Measurements from ENCODE around the gene CIITA.
A peak's percentile ranks its signal among the peaks of the same experiment; 100 is the strongest.
"Not testable (repeated sequence)": the region's sequence is repeated elsewhere in the genome, so short reads cannot be mapped to it uniquely, and the experiment has no call there.

Gene CIITA

DNA sequence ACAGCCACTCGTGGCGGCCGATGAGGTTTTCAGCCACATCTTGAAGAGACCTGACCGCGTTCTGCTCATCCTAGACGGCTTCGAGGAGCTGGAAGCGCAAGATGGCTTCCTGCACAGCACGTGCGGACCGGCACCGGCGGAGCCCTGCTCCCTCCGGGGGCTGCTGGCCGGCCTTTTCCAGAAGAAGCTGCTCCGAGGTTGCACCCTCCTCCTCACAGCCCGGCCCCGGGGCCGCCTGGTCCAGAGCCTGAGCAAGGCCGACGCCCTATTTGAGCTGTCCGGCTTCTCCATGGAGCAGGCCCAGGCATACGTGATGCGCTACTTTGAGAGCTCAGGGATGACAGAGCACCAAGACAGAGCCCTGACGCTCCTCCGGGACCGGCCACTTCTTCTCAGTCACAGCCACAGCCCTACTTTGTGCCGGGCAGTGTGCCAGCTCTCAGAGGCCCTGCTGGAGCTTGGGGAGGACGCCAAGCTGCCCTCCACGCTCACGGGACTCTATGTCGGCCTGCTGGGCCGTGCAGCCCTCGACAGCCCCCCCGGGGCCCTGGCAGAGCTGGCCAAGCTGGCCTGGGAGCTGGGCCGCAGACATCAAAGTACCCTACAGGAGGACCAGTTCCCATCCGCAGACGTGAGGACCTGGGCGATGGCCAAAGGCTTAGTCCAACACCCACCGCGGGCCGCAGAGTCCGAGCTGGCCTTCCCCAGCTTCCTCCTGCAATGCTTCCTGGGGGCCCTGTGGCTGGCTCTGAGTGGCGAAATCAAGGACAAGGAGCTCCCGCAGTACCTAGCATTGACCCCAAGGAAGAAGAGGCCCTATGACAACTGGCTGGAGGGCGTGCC lies 30.1 kb downstream of the CIITA start:
- no peak for DNase-seq (ENCODE audit: low read depth)

DNA sequence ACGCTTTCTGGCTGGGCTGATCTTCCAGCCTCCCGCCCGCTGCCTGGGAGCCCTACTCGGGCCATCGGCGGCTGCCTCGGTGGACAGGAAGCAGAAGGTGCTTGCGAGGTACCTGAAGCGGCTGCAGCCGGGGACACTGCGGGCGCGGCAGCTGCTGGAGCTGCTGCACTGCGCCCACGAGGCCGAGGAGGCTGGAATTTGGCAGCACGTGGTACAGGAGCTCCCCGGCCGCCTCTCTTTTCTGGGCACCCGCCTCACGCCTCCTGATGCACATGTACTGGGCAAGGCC lies 30.7 kb downstream of the CIITA start:
- no peak overlapping the region for H3K4me3 ChIP-seq (ENCODE audit: low read depth, low read length)
- DNase-seq (ENCODE audit: low read depth) = no peak

More for the DNA sequence above, 30.1 kb downstream of the CIITA start:
- no peak overlapping the region for H3K4me3 ChIP-seq (ENCODE audit: low read depth, low read length)

DNA sequence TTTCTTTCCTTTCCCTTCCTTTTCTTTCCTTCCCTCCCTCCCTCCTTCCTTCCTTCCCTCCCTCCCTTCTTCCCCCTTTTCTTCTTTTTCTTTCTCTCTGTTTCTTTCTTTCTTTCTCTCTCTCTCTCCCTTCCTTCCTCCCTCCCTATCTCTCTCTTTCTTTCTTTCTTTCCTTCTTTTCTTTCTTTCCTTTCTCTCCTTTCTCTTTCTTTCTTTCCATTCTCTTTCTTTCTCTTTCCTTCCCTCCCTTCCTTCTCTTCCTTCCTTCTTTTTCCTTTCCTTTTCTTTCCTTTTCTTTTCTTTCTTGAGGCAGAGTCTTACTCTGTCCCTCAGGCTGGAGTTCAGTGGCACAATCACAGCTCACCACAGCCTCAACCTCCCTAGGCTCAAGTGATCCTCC lies 34.3 kb downstream of the CIITA start:
- H3K4me3 ChIP-seq (ENCODE audit: low read depth, low read length) = no peak overlapping the region
- DNase-seq (ENCODE audit: low read depth) = no peak

DNA sequence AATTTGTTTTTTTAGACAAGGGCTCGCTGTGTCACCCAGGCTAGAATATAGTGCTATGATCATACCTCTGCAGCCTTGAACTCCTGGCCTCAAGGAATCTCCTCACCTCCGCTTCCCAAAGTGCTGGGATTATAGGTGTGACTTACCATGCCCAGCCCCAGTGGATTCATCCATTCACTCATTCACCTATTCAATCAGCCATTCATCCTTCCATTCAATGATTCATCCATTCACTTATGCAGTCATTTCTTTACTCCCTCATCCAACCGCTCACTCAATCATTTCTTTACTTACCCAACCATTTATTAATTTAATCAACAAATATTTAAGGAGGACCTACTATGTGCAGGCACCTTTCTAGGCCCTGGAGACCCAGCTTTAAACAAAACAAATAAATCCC lies 39.5 kb downstream of the CIITA start:
- DNase-seq (ENCODE audit: low read depth) = no peak
- H3K4me3 ChIP-seq (ENCODE audit: low read depth, low read length) = no peak overlapping the region

DNA sequence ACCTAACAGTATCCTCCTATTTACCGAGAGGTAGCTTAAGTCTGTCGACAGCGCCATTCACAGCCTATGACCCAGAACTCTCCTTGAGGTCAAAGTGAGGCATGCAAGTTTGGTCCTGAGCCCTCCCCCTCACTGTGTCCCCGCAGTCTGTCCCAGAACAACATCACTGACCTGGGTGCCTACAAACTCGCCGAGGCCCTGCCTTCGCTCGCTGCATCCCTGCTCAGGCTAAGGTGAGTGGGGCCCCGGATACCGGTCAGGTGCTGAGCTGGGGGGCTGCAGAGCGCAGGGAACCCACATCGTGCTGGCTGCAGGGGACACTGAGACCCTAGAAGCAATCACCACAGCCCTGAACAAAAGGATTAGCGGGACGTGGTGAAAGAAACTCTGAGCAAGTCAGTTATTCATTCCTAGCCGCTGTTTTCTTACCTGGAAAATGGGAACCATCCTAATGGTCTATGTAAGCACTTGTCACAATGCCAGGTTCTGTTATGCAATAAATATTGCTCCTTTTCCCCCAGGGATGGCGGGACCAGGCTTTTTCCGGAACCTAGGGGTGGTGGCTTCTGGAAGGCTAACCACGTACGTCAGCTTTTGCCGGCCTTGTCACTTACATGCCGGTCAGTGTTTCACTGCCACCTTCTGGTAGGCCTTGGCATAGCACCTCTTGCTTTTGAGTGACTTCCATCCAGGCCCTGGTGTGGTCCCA lies 41.4 kb downstream of the CIITA start:
- DNase-seq (ENCODE audit: low read depth) = peak; percentile 87
- no peak overlapping the region for H3K4me3 ChIP-seq (ENCODE audit: low read depth, low read length)

DNA sequence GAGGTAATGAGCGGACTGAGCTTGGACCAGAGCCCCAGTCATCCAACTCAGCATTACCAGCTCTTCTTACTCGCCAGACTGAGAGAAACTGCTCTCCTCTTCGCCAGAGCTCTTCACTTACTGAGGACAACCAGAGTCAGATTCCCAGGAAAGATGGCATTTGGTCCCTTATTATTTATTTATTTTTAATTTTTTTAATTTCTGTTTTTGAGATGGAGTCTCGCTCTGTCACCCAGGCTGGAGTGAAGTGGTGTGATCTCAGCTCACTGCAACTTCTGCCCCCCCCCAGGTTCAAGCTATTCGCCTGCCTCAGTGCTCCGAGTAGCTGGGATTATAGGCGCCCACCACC lies 42.0 kb downstream of the CIITA start:
- DNase-seq (ENCODE audit: low read depth) = no peak
- no peak overlapping the region for H3K4me3 ChIP-seq (ENCODE audit: low read depth, low read length)

DNA sequence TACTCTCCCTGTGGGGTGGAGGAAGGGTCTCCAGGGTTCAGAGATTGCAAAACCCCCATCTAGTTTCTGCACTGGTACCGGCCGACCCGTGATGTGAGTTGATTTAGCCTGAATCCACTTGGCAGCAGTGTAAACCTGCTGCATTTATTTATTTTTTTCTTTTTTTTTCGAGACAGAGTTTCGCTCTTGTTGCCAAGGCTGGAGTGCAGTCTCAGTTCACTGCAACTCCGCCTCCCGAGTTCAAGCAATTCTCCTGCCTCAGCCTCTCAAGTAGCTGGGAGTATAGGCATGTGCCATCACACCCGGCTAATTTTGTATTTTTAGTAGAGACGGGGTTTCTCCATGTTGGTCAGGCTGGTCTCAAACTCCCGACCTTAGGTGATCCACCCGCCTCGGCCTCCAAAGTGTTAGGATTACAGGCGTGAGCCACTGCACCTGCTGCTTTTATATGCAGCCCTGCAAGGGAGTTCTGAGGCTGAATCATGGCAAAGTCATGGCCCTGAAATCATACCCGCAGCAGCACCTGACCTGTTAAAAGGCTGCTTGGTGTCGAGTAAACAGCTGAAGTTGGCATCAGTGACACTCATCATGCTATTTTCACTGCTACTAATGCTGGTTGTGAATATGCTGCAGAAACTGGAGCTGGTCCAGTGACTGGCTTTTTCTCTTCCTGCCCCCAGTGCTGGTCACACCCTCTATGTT lies 43.9 kb downstream of the CIITA start:
- no peak overlapping the region for H3K4me3 ChIP-seq (ENCODE audit: low read depth, low read length)
- DNase-seq (ENCODE audit: low read depth) = no peak

DNA sequence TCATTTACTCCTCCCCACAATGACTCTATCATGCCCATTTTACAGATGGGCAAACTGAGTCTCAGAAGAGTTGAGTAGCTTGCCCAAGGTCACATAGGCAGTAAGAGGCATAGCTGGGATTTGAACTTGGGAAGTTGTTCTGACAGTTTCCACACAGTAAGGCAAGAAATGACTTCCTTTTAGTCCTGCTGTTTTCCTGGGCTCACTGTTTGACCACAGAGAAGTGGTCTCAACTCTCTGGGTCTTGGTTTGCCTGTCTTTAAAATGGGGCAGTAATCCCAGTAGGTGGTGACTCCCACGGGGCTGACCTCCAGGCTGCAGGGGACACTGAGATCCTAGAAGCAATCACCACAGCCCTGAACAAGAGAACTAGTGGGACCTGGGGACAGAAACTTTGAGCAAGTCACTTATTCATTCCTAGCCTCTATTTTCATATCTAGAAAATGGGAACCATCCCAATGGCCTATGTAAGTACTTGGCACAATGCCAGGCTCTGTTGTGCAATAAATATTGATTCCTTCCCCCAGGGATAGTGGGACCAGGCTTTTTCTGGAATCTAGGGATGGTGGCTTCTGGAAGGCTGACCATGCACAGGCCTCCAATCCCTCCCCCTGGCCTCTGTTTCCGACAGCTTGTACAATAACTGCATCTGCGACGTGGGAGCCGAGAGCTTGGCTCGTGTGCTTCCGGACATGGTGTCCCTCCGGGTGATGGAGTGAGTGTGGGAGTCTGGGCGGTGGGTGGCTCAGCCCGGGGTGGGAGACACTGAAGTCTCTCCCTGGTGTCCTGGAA lies 44.7 kb downstream of the CIITA start:
- H3K4me3 ChIP-seq (ENCODE audit: low read depth, low read length) = no peak overlapping the region
- DNase-seq (ENCODE audit: low read depth) = no peak

DNA sequence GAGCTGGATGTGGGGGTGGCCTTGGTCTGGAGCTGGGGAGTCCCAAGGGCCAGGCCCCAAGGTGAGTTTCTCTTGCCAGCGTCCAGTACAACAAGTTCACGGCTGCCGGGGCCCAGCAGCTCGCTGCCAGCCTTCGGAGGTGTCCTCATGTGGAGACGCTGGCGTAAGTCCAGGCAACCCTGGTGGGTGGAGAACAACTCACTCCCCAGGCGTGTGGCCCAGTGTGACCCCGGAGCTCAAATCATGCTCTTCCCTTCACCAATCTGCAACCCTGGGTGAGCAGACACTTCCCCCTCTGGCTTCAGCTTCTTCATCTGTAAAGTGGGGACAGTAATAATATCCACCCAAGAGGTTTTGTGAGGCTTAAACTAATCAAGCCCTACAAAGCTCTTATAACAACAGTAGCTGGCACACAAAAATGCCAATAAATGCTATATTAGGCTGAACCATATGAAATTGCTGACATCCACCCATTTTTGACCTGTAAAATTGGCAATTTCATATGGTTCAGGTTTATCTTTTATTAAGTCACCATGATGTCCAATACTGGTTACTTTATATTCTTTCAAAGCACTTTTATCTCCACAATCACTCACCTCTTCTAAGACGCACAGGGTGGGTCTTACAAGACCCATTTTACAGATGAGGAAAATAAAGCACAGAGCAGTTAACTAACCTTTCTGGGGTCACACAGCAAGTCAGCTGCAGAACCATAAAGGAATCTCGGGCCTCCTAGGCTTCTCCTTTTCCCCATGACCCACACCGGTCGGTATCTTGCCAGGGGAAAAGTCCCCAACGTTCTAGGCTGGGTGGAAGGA lies 45.5 kb downstream of the CIITA start:
- DNase-seq (ENCODE audit: low read depth) = no peak

DNA sequence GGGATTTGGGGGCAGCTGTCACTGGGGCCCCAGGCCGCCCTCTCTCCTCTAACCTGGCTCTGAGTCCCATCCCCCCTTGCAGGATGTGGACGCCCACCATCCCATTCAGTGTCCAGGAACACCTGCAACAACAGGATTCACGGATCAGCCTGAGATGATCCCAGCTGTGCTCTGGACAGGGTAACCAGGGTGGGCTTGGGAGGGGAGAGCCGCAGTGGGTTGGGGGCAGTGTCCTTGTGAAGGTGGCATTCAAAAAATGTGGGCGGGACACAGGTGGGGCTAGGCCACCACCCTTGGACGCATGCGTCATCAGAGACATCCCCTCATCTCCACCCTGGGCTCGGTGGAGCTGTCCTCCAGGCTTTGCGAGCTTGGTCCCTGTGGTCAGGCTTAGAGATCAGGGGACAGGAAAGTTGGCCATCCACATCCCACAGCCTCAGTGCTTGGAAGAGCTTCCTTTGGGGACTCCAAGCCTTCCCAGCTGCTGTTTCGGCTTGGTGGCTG lies 46.2 kb downstream of the CIITA start:
- H3K4me3 ChIP-seq (ENCODE audit: low read depth, low read length) = no peak overlapping the region
- no peak for DNase-seq (ENCODE audit: low read depth)

More for the DNA sequence above, 45.5 kb downstream of the CIITA start:
- H3K4me3 ChIP-seq (ENCODE audit: low read depth, low read length) = no peak overlapping the region

DNA sequence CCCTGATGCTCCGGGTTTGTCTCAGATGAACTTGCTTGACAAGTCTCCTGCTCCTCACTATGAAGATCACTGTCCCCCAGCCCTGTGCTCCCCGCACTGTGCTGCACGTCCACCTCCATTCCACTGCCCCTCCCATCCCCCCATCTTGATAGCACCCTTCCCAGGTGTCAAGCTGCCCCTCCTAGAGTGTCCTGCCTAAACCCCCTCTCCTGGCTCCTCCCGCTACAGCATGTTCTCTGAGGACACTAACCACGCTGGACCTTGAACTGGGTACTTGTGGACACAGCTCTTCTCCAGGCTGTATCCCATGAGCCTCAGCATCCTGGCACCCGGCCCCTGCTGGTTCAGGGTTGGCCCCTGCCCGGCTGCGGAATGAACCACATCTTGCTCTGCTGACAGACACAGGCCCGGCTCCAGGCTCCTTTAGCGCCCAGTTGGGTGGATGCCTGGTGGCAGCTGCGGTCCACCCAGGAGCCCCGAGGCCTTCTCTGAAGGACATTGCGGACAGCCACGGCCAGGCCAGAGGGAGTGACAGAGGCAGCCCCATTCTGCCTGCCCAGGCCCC lies 46.7 kb downstream of the CIITA start:
- no peak for DNase-seq (ENCODE audit: low read depth)
- H3K4me3 ChIP-seq (ENCODE audit: low read depth, low read length) = no peak overlapping the region

DNA sequence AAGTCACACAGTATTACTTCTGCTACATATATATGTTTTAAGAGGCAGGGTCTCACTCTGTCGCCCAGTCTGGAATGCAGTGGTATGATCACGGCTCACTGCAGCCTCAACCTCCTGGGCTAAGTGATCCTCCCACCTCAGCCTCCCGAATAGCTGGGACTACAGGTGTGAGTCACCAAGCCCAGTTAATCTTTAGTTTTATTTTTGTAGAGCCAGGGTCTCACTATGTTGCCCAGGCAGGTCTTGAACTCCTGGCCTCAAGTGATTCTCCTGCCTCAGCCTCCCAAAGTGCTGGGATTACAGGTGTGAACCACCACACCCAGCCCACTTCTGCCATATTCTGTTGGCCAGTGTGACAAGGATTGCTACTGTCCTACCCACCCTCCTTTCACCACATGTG lies 48.3 kb downstream of the CIITA start:
- not testable (repeated sequence) for H3K4me3 ChIP-seq (ENCODE audit: low read depth, low read length); DNase-seq (ENCODE audit: low read depth)

DNA sequence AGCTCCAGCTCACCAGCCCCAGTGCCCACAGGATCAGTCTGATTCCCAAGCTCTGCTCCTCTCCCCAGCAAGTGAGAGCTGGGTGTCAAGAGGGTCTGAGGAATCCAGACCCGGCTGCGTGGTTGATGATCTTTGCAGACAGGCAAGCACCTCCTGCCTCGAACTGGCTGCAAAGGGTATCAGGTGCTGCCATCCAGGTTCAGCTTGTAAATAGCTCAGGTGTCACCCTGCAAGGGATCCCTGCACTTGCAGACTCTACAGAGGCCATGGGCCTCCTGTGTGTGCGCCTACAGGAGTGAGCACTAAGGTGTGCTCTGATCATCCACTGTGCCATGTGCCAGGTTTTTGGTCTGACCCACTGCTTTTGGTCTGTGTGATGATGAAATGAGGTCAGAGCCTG lies 49.1 kb downstream of the CIITA start:
- no peak overlapping the region for H3K4me3 ChIP-seq (ENCODE audit: low read depth, low read length)

DNA sequence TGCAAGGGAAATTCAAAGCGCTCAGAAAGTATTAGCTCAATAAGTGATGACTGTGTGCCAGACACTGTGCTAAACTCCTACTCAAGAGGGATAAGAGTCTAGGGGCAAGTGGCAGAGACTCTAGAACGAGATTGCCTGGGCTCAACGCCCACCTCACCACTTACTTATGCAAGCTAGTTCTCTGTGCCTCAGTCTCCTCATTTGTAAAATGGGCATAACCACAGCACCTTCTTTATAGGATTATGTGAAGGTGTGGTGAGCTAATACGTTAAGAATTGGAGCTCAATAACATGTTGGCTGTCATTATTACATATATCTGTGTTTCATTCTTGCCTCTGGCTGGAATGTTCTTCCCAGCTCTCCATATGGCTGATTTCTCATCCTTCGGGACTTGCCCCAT lies 49.9 kb downstream of the CIITA start:
- DNase-seq (ENCODE audit: low read depth) = no peak
- no peak overlapping the region for H3K4me3 ChIP-seq (ENCODE audit: low read depth, low read length)

More for the DNA sequence above, 49.1 kb downstream of the CIITA start:
- no peak for DNase-seq (ENCODE audit: low read depth)

DNA sequence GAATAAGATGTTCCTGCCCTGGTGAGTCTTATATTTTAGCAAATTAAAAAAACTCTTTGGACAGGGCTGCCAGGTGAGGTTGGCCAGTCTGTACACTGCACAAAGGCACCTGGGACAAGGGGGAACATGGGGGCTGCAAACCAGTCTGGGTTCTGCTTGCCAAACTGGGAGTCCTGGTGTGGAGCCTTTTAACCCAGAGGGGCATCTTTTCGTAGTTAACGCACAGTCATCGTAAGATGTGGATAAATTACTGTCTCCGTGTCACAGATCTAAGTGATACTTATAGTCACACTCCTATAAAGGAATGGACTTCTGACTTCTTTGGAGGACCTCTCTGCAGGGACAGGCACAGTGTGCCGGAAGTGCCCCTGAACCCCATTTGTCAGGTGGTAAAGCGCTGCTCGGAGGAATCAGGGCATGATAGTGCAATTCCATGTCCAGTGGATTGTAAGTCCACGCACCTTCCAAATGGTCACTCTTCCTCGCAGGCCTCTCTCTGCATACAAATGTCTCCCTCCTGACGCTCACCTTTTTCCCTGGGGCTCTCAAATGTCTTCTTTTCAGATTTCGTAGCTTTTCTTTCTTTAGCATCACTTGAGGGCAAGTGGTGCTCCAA lies 50.6 kb downstream of the CIITA start:
- DNase-seq (ENCODE audit: low read depth) = no peak
- no peak overlapping the region for H3K4me3 ChIP-seq (ENCODE audit: low read depth, low read length)

DNA sequence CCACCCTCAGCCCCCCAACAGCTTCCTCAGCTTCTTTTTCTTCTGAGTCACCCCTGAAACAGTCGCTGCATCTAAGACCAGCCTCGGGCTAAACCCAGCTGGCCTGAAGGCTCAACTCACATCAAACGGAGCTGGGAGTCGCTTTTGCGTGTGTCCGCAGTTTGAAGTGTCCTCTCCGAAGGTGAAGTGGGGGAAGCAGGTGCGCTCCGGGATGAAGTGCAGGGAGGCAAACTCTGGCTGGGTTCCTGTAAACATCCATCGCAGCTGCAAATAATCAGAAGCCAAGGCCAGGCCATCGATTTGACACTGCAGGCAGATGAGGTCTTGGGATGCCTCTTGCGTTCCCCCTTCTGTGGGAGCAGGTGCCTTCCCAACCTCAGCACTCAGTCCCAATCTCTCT lies 52.1 kb downstream of the CIITA start:
- not testable (repeated sequence) for H3K4me3 ChIP-seq (ENCODE audit: low read depth, low read length); DNase-seq (ENCODE audit: low read depth)

DNA sequence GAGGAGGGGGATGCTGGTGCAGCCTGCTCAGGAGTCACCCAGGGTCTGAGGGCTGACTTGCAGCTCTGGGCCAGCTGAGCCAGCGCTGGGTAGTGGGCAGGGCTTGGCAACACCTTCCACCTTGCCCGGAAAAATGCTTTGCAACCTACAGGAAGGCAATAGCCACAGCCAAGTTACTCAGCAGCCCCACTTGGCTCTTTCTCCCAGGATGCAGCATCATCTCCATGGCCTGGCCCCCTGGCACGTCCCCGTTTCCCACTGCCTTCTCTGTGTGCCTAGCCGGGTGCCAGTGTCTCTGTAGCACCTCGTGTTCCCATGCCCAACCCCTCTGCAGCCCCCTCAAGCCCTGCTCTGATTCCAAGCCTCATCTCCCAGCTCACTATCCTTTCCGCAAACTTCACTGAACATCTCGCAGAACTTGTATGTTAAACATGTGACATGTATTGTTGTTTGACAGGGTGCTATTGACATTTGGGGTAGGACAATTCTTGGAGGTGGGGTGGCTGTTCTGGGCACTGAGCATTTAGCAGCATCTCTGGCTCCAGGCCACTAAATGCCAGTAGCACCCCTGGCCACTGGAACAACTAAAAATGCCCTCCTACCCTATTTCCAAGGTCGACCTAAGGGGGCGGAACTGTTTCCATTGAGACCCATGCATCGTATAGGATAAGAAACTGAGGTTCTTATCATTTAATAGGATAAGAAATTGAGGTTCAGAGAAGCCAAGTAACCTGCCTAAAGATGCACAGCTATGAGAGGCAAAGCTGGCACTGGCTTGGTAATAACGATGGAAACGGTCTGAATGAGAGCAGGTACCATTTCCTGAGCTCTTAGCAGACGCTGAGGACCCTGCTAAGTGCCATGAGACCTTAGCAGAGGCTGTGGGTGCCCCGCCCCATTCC lies 53.1 kb downstream of the CIITA start:
- no peak for DNase-seq (ENCODE audit: low read depth)
- H3K4me3 ChIP-seq (ENCODE audit: low read depth, low read length) = no peak overlapping the region

All from skeletal muscle cell (primary cell).